Measurements from ENCODE around the gene RHBDD2.

DNA sequence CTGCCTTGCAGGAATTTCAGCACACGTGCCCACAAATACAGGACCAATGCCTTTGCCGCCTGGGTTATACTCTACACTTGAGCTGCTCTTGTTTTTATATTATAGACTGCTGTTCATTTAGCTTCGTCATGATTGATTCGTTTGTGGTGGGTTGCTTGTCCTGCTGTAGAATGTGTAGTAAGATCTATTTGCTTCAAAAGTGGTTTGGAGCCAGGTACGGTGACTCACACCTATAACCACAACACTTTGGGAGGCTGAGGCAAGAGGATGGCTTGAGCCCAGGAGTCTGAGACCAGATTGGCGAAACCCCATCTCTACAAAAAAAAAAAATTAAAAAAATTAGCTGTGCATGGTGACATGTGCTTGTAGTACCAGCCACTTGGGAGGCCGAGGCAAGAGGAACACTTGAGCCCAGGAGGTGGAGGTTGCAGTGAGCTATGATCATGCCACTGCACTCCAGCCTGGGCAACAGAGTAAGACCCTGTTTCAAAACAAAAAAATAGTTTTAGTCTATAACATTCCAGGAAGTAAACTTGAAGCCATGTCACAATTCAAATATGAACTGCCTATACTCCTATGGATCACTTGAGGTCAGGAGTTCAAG, 9.0 kb upstream of the RHBDD2 start:
- TF ChIP-seq POLR2AphosphoS5 (IDR thresholded peaks at IDR 0.05), result no peak
- TF ChIP-seq, protein P1, sequence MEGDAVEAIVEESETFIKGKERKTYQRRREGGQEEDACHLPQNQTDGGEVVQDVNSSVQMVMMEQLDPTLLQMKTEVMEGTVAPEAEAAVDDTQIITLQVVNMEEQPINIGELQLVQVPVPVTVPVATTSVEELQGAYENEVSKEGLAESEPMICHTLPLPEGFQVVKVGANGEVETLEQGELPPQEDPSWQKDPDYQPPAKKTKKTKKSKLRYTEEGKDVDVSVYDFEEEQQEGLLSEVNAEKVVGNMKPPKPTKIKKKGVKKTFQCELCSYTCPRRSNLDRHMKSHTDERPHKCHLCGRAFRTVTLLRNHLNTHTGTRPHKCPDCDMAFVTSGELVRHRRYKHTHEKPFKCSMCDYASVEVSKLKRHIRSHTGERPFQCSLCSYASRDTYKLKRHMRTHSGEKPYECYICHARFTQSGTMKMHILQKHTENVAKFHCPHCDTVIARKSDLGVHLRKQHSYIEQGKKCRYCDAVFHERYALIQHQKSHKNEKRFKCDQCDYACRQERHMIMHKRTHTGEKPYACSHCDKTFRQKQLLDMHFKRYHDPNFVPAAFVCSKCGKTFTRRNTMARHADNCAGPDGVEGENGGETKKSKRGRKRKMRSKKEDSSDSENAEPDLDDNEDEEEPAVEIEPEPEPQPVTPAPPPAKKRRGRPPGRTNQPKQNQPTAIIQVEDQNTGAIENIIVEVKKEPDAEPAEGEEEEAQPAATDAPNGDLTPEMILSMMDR (IDR thresholded peaks at IDR 0.05), result no peak

All from sigmoid colon (tissue), 4 donors.